Lung (tissue), 12 donors: ENCODE data around the gene P2RY6. TPM values are rescaled to one million over a fixed set of nuclear protein-coding genes. Genes with fewer than 3 reads are reported as not detected.

ENCODE experiments used
- ATAC-seq: fragments of 200-7000 bp; cut with Tn5 transposase; one replicate; pipeline ENCODE4 v1.9.1; 2020; ENCODE audit warnings: moderate number of reproducible peaks; ENCODE audit not compliant: insufficient read depth, low FRiP score
- DNase-seq, 3 donors: peaks; one replicate each; pipeline ENCODE4 v3.0.0-alpha.2; 2013 to 2017
- H3K27ac ChIP-seq, 2 donors: one replicate each; pipeline ENCODE4 v1.5.1; 2013; ENCODE audit warnings: mild to moderate bottlenecking in 2 of 2, moderate library complexity in 2 of 2, control low read depth in 1 of 2, inconsistent platforms in 1 of 2, low read depth in 1 of 2, low read length in 1 of 2
- H3K27me3 ChIP-seq, 3 donors: one replicate each; pipeline ENCODE4 v1.5.1; 2013; ENCODE audit warnings: low read length in 2 of 3; ENCODE audit not compliant: control insufficient read depth in 3 of 3, insufficient read depth in 3 of 3
- H3K36me3 ChIP-seq, 4 donors: one replicate each; pipeline ENCODE4 v1.5.1; 2013; ENCODE audit warnings: low read length in 4 of 4, mild to moderate bottlenecking in 1 of 4, moderate library complexity in 1 of 4; ENCODE audit not compliant: control insufficient read depth in 4 of 4, insufficient read depth in 4 of 4
- H3K4me1 ChIP-seq, 5 donors: one replicate each; pipeline ENCODE4 v1.5.1; 2013; ENCODE audit warnings: low read length in 5 of 5, mild to moderate bottlenecking in 2 of 5, moderate library complexity in 1 of 5; ENCODE audit not compliant: control insufficient read depth in 5 of 5, insufficient read depth in 5 of 5
- H3K4me3 ChIP-seq: one replicate; pipeline ENCODE4 v1.5.1; 2013; ENCODE audit warnings: mild to moderate bottlenecking, control low read depth, moderate library complexity
- H3K9ac ChIP-seq, 2 donors: one replicate each; pipeline ENCODE4 v1.5.1; 2013; ENCODE audit warnings: low read length in 2 of 2, control low read depth in 1 of 2; ENCODE audit not compliant: insufficient read depth in 1 of 2
- H3K9me3 ChIP-seq, 4 donors: one replicate each; pipeline ENCODE4 v1.5.1; 2013; ENCODE audit warnings: low read length in 3 of 4, mild to moderate bottlenecking in 1 of 4, moderate library complexity in 1 of 4; ENCODE audit not compliant: control insufficient read depth in 4 of 4, insufficient read depth in 3 of 4
- CTCF ChIP-seq: IDR thresholded peaks from 2 replicates; pipeline ENCODE4 v1.5.1; 2012; ENCODE audit warnings: mild to moderate bottlenecking; ENCODE audit errors: control extremely low read depth, extremely low read depth
- WGBS, 2 donors: extraction: QIAGEN DNeasy Blood & Tissue Kit; methylation state at CpG; one replicate each; pipeline ENCODE4 v1.1.7; 2013; 5-methylcytosine and 5-hydroxymethylcytosine counted together
- polyA plus RNA-seq, 2 donors: library from polyadenylated mRNA; stranded (reverse); fragments of 200-250 nt; gene quantifications; one replicate each; pipeline ENCODE4 v1.2.1, GENCODE V29; 2013
- total RNA-seq, 2 donors: library from RNA; depleted of rRNA in 1 of 2; stranded (reverse); fragments of >200 nt in 1 of 2; gene quantifications; one replicate each; pipeline ENCODE4 v1.2.1, GENCODE V29; 2014 to 2021
- donor health status: control.
- donor health status: control.
- donor health status: Bipolar disorder and iron deficiency.
- donor health status: healthy.
- donor health status: DM: yes; HTN: yes; CAD: no.

P2RY6 gene
- total and polyA plus RNA-seq, 4 donors, result 3.0 to 13.0 (median 3.6) TPM

- no peak overlapping the region for H3K9ac ChIP-seq
- no peak overlapping the region for H3K27ac ChIP-seq
- WGBS, 2 donors, result 94 to 95% methylated on average over 8 of the region's 8 CpGs
- no peaks in the 10 kb centered on the region for H3K9me3 ChIP-seq
- peaks cover 0 to 6% (median 3%) of the 10 kb centered on the region in 3 donors for H3K27me3 ChIP-seq
- no peak for TF ChIP-seq CTCF
- no peak overlapping the region for H3K4me3 ChIP-seq
- H3K36me3 ChIP-seq, result no peaks in the 10 kb centered on the region
- DNase-seq (no peak), ATAC-seq (no peak)
- H3K4me1 ChIP-seq, result peaks cover 0 to 18% (median 0%) of the 10 kb centered on the region in 5 donors
Measured at GRCh38 chr11:73267906-73268540, 4.1 kb upstream of the P2RY6 start.

- H3K36me3 ChIP-seq, result no peaks in the 10 kb centered on the region
Measured at GRCh38 chr11:73268671-73269271, 3.4 kb upstream of the P2RY6 start.

GRCh38 chr11:73269459-73270015 is 2.6 kb upstream of the P2RY6 start:
- Histone ChIP-seq H3K4me1 (peaks cover 0 to 22% (median 0%) of the 10 kb centered on the region in 5 donors), H3K9me3 (no peaks in the 10 kb centered on the region), H3K36me3 (no peaks in the 10 kb centered on the region), H3K4me3 (no peak overlapping the region), H3K27ac (no peak overlapping the region), H3K9ac (no peak overlapping the region), H3K27me3 (peaks cover 0 to 3% (median 0%) of the 10 kb centered on the region in 3 donors)
- WGBS, 2 donors, result 59 to 79% methylated on average over 7 of the region's 7 CpGs
- peak; percentile 56 to 79 (median 64) for DNase-seq
- no peak for TF ChIP-seq CTCF
- peak; percentile 21 for ATAC-seq

More at GRCh38 chr11:73268671-73269271, 3.4 kb upstream of the P2RY6 start:
- Histone ChIP-seq H3K27ac (no peak overlapping the region), H3K27me3 (peaks cover 0 to 3% (median under 1%) of the 10 kb centered on the region in 3 donors), H3K9ac (no peak overlapping the region), H3K4me3 (no peak overlapping the region), H3K9me3 (no peaks in the 10 kb centered on the region), H3K4me1 (peaks cover 0 to 22% (median 0%) of the 10 kb centered on the region in 5 donors)
- no peak for ATAC-seq
- TF ChIP-seq CTCF, result no peak
- WGBS, 2 donors, result 86 to 93% methylated on average over 8 of the region's 8 CpGs
- no peak for DNase-seq
